ENCODE results near the gene HTR1B.

Gene HTR1B

DNA sequence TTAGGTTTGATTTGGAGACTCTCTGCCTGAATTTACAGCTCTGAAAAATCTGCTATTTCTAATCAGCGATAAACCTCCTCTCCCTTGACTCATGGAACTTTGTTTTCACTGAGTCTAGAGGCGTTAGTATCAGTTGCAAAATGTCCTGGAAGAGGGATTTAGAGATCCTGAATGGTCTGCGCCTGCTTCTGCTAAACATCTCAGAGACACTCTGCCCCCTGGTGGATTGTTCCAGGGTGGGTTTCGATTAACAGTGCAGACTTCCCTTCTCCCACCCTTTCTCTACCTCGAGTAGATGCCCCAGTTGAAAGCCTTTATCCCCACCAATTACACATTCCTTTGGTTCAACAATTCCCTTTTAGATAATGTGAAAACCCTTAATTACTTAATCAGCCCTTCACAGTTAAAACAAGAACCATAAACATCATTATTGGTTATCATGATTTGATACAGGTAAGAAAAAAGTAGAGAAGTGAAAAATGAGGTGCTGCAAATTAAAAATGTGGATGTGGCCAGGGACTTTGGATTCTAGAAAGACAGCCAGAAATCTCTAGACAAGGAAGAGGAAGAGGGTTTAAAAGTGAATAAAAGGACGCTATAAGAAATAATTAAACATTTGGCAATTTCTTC, 5.5 kb downstream of the HTR1B start:
- peak; percentile 14 for DNase-seq (ENCODE audit: low read depth)
- no peak overlapping the region for H3K4me3 ChIP-seq (ENCODE audit: low read depth, low read length)
- TF ChIP-seq, protein P1, sequence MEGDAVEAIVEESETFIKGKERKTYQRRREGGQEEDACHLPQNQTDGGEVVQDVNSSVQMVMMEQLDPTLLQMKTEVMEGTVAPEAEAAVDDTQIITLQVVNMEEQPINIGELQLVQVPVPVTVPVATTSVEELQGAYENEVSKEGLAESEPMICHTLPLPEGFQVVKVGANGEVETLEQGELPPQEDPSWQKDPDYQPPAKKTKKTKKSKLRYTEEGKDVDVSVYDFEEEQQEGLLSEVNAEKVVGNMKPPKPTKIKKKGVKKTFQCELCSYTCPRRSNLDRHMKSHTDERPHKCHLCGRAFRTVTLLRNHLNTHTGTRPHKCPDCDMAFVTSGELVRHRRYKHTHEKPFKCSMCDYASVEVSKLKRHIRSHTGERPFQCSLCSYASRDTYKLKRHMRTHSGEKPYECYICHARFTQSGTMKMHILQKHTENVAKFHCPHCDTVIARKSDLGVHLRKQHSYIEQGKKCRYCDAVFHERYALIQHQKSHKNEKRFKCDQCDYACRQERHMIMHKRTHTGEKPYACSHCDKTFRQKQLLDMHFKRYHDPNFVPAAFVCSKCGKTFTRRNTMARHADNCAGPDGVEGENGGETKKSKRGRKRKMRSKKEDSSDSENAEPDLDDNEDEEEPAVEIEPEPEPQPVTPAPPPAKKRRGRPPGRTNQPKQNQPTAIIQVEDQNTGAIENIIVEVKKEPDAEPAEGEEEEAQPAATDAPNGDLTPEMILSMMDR (IDR thresholded peaks at IDR 0.05; ENCODE audit: control insufficient read depth, extremely low read depth, insufficient read depth): peak; percentile 67

DNA sequence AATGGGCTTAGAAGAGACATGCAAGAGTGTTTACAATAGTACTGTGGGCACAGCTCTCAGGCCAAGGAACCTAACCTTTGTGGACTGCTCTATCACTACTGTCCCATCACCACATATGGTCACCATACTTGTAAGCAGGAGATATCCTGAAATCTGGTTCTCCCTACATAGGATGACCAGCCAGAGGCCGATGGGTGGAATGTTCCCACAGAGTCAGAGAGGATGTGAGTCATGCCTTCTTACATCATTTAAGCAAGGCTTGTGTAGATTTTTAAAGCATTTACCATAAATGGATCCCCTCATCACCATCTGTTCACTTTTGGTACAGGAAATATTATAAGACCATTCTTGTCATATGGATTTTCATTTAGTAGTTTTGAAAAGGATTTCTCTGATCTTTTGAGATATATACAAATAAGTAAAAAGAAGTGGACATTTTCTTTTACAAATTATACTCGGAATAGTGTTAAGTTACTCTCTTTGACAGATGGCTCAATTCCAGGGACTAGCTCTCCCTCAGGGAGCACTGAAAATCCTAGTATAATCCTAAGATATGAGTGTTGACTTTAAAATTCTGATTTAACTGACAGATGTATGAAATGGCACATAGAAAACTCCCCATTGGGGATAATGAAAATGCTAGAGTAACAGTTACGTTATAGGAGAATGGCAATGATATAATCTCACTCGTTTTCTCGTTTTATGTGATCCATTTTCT, 6.6 kb downstream of the HTR1B start:
- TF ChIP-seq, protein P1 (IDR thresholded peaks at IDR 0.05; ENCODE audit: control insufficient read depth, extremely low read depth, insufficient read depth): no peak
- DNase-seq (ENCODE audit: low read depth): no peak
- H3K4me3 ChIP-seq (ENCODE audit: low read depth, low read length): no peak overlapping the region

DNA sequence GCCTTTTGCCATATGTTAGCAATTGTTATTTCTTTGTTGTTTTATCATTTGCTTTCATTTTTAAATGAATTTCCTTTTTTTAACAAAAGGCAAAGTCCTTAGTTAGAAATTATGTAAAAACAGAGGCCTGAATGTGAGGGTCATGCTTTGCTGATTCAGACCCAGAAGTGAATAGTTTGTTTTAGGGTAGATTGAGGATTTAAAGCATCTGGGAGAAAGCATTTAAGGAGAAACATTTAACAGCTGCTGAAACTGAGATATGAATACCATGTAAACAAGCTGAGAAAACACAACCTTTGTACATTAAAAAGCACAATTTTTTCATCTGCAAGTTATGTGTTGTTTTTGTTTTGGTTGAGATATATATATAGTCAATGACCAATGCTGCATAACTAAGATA, 8.0 kb downstream of the HTR1B start:
- DNase-seq (ENCODE audit: low read depth): no peak
- no peak overlapping the region for H3K4me3 ChIP-seq (ENCODE audit: low read depth, low read length)
- TF ChIP-seq, protein P1 (IDR thresholded peaks at IDR 0.05; ENCODE audit: control insufficient read depth, extremely low read depth, insufficient read depth): no peak

DNA sequence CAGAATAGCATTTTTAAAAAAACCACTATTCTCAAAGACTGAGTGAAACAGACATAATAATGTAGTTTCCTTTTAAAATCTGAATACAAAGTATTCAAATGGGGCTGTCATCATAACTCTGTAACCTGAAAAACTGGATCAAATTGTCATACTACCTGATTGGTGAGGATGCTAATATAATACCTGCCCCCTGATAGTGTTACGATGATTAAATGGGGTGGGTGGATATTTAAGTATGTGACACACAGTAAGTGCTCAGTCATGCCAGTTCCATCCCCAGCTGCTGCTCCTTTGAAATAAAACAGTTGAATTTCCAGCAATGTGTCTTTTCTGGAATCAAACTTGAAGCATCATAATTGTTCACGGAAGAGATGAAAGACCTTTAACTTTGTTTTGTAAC, 8.9 kb downstream of the HTR1B start:
- TF ChIP-seq, protein P1 (IDR thresholded peaks at IDR 0.05; ENCODE audit: control insufficient read depth, extremely low read depth, insufficient read depth): no peak
- no peak for DNase-seq (ENCODE audit: low read depth)
- no peak overlapping the region for H3K4me3 ChIP-seq (ENCODE audit: low read depth, low read length)

DNA sequence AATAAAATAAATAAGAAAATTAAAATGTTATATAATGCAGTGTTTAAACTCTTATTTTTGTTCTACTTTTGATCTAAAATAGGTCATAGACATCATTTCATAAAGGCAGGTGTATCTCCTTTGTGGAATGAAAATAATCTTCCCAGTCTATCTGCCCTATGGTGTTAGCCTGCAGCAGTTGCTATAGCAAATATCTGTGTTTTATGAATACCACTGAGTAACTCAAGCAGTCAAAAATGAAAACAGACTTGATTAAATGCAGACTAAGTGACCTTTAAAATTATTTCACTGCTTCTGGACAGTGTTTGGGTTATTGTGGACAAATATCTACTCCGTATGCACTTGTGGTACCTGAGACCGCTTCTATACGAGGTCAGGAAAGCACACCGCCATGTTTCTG, 11.8 kb downstream of the HTR1B start:
- TF ChIP-seq, protein P1 (IDR thresholded peaks at IDR 0.05; ENCODE audit: control insufficient read depth, extremely low read depth, insufficient read depth): no peak
- H3K4me3 ChIP-seq (ENCODE audit: low read depth, low read length): no peak overlapping the region
- no peak for DNase-seq (ENCODE audit: low read depth)

DNA sequence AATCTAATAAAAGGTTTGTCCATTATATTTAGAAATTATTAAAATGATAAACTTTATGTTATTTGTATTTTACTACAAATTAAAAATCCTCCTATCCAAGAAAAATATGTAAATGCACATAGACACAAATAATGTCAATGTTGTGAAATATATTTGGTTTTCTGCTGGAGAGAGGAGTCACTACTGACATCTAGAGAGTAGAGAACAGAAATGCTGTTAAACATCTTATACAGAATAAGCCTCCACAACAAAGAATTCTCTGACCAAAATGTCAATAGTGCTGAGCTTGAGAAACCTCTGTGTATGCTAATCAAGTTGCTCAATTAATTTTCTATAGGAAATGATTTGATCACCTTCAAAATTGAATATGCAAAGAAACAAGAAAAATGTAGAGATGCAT, 12.4 kb downstream of the HTR1B start:
- no peak for DNase-seq (ENCODE audit: low read depth)

More for the DNA sequence above, 12.4 kb downstream of the HTR1B start:
- no peak overlapping the region for H3K4me3 ChIP-seq (ENCODE audit: low read depth, low read length)
- TF ChIP-seq, protein P1 (IDR thresholded peaks at IDR 0.05; ENCODE audit: control insufficient read depth, extremely low read depth, insufficient read depth): peak; percentile 26
